Mesendoderm (in vitro differentiated cells): Measurements from ENCODE around the gene ATP8A2.

Experiments
- DNase-seq: peaks from one replicate; pipeline ENCODE4 v3.0.0; 2013
- H2AK5ac ChIP-seq: 2 replicates; pipeline ENCODE4 v1.6.1; 2013; ENCODE audit warnings: low read length, inconsistent platforms
- H2BK120ac ChIP-seq: 2 replicates; pipeline ENCODE4 v1.6.1; 2013; ENCODE audit warnings: low read depth, mild to moderate bottlenecking, low read length, moderate library complexity, mixed read lengths
- H2BK15ac ChIP-seq: replicated peaks from 2 replicates; pipeline ENCODE4 v1.6.1; 2013; ENCODE audit warnings: low read depth, mild to moderate bottlenecking, moderate library complexity
- H2BK5ac ChIP-seq: 2 replicates; pipeline ENCODE4 v1.6.1; 2013; ENCODE audit warnings: low read length, inconsistent platforms
- H3K18ac ChIP-seq: 2 replicates; pipeline ENCODE4 v1.6.1; 2013; ENCODE audit warnings: mild to moderate bottlenecking, low read length, mixed read lengths
- H3K23ac ChIP-seq: one replicate; pipeline ENCODE4 v1.6.1; 2013; ENCODE audit warnings: low read length
- H3K27ac ChIP-seq: 2 replicates; pipeline ENCODE4 v1.5.1; 2013; ENCODE audit warnings: low read depth, mild to moderate bottlenecking, inconsistent platforms, low read length, moderate library complexity
- H3K27me3 ChIP-seq: 2 replicates; pipeline ENCODE4 v1.6.1; 2013; ENCODE audit warnings: low read length, control low read depth, mild to moderate bottlenecking, inconsistent platforms; ENCODE audit not compliant: insufficient read depth, poor library complexity
- H3K36me3 ChIP-seq: 2 replicates; pipeline ENCODE4 v1.6.1; 2013; ENCODE audit warnings: low read length, inconsistent platforms; ENCODE audit not compliant: control insufficient read depth, insufficient read depth
- H3K4ac ChIP-seq: one replicate; pipeline ENCODE4 v1.6.1; 2013; ENCODE audit warnings: low read depth, mild to moderate bottlenecking, low read length, moderate library complexity
- H3K4me1 ChIP-seq: 2 replicates; pipeline ENCODE4 v1.6.1; 2013; ENCODE audit warnings: low read depth, low read length, inconsistent platforms; ENCODE audit not compliant: control insufficient read depth
- H3K4me2 ChIP-seq: 2 replicates; pipeline ENCODE4 v1.6.1; 2013; ENCODE audit warnings: low read length
- H3K4me3 ChIP-seq: 2 replicates; pipeline ENCODE4 v1.5.1; 2013; ENCODE audit warnings: mild to moderate bottlenecking, low read length
- H3K56ac ChIP-seq: one replicate; pipeline ENCODE4 v1.6.1; 2013; ENCODE audit warnings: low read length
- H3K79me1 ChIP-seq: 2 replicates; pipeline ENCODE4 v1.6.1; 2013; ENCODE audit warnings: low read length, inconsistent platforms
- H3K79me2 ChIP-seq: 2 replicates; pipeline ENCODE4 v1.6.1; 2013; ENCODE audit warnings: mild to moderate bottlenecking, low read length; ENCODE audit not compliant: control insufficient read depth, insufficient read depth
- H3K9ac ChIP-seq: 2 replicates; pipeline ENCODE4 v1.6.1; 2013; ENCODE audit warnings: low read length, inconsistent platforms
- H4K5ac ChIP-seq: one replicate; pipeline ENCODE4 v1.6.1; 2013; ENCODE audit warnings: low read length
- H4K8ac ChIP-seq: one replicate; pipeline ENCODE4 v1.6.1; 2013; ENCODE audit warnings: low read depth, mild to moderate bottlenecking, control low read depth, low read length, moderate library complexity
- WGBS: extraction: QIAGEN DNeasy Blood & Tissue Kit; methylation state at CpG from one replicate; pipeline ENCODE4 v1.1.7; 2013; ENCODE audit warnings: low lambda C conversion rate, missing lambda C conversion rate; ENCODE audit not compliant: insufficient coverage; ENCODE audit errors: extremely low coverage; 5-methylcytosine and 5-hydroxymethylcytosine counted together

ATP8A2 gene

DNA sequence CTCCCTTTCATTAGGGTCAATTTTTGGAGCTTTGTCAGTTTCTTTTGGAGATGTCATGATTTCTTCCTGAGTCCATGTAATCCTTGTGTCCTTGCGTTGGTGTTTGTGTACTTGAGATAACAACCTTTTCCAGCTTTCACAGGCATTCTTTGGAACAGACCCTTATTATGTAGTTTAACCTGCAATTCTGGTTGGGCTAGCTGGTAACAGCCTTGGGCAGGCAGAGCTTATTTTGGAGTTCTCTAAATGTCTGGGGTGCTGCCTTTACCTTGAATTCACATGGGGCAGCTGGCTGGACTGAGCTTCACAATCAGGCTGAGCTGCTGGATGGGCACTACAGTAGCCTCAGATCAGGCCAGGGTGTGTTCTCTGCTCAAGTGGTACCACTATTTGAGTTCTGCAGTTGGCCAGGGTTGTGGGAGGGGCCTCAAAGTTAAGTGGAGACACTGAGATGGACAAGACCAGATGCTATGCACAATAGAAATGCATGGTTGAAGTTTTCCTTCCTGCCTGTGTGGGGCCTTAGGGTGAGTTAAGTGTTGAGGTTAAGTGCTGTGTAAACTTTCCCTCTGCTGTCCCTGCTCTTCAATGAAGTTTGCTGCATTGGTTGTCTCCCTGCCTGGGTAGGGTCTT is 277.3 kb downstream of the ATP8A2 start:
- H3K9ac ChIP-seq: no peak overlapping the region
- H4K8ac ChIP-seq: no peak overlapping the region
- H3K36me3 ChIP-seq: no peaks in the 10 kb centered on the region
- no peak overlapping the region for H2BK120ac ChIP-seq
- no peak for DNase-seq
- H2BK5ac ChIP-seq: no peak overlapping the region
- no peaks in the 10 kb centered on the region for H3K27me3 ChIP-seq
- no peak overlapping the region for H3K27ac ChIP-seq
- no peak overlapping the region for H3K23ac ChIP-seq
- peaks cover 3% of the 10 kb centered on the region for H3K4me1 ChIP-seq
- H3K4ac ChIP-seq: no peak overlapping the region
- no peaks in the 10 kb centered on the region for H3K79me2 ChIP-seq
- H4K5ac ChIP-seq: no peak overlapping the region
- no peaks in the 10 kb centered on the region for H3K79me1 ChIP-seq
- WGBS: no CpG with 5 or more reads among the region's 1 CpG
- H3K56ac ChIP-seq: no peak overlapping the region
- H2AK5ac ChIP-seq: no peak overlapping the region
- H3K4me3 ChIP-seq: no peak overlapping the region
- H3K4me2 ChIP-seq: no peak overlapping the region
- H3K18ac ChIP-seq: no peak overlapping the region
- no peak overlapping the region for H2BK15ac ChIP-seq

DNA sequence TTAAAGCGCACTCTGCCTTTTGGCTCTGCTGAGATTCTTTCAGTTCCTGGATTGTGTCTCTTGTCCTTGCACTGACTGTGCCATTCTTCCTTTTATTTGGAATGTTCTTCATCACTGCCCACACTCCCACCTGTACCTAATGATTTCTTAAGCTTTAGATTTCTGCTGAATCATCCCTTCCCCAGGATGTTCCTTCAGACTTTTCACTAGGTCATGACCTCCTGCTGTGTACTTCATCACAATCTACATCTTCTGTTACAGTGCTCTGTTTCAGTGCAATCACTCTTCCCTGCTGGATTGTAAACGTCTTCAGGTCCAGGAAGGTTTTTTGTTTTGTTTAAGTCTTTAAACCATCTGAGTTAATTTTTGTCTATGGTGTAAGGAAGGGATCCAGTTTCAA is 281.0 kb downstream of the ATP8A2 start:
- Histone ChIP-seq H4K5ac (no peak overlapping the region), H3K23ac (no peak overlapping the region), H4K8ac (no peak overlapping the region), H3K4ac (no peak overlapping the region), H2BK5ac (no peak overlapping the region), H3K79me2 (no peaks in the 10 kb centered on the region), H2AK5ac (no peak overlapping the region), H3K36me3 (no peaks in the 10 kb centered on the region), H3K18ac (no peak overlapping the region), H3K4me1 (peaks cover 3% of the 10 kb centered on the region), H3K79me1 (no peaks in the 10 kb centered on the region), H2BK15ac (no peak overlapping the region), H3K4me3 (no peak overlapping the region), H3K56ac (peak overlapping the region; percentile 15), H3K4me2 (no peak overlapping the region), H3K27ac (no peak overlapping the region), H3K27me3 (no peaks in the 10 kb centered on the region), H2BK120ac (peak overlapping the region; percentile 73), H3K9ac (no peak overlapping the region)
- peak; percentile 86 for DNase-seq
- no CpG with 5 or more reads among the region's 2 CpGs for WGBS

DNA sequence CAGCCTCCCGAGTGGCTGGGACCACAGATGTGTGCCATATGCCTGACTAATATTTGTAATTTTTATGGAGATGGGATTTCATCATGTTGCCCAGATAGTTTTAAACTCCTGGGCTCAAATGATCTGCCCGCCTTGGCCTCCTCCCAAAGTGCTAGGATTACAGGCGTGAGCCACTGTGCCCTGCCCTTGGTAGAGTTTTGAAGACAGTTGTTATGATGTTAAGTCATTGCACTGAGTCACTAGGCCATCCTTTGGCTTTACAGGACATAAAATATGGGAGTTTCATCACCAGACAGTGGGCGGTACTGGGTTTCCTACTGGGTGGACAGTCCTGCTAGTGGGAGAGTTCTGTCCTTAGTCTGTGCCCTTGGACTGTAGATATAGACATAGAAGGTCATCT is 282.5 kb downstream of the ATP8A2 start:
- Histone ChIP-seq H3K56ac (no peak overlapping the region), H2BK5ac (no peak overlapping the region), H3K4ac (no peak overlapping the region), H2AK5ac (no peak overlapping the region), H4K8ac (no peak overlapping the region), H3K4me3 (no peak overlapping the region), H3K18ac (no peak overlapping the region), H2BK15ac (no peak overlapping the region), H3K79me1 (no peaks in the 10 kb centered on the region), H3K23ac (no peak overlapping the region), H4K5ac (no peak overlapping the region), H2BK120ac (no peak overlapping the region), H3K4me2 (no peak overlapping the region), H3K4me1 (peaks cover 3% of the 10 kb centered on the region), H3K27ac (no peak overlapping the region), H3K27me3 (no peaks in the 10 kb centered on the region), H3K36me3 (no peaks in the 10 kb centered on the region), H3K9ac (no peak overlapping the region), H3K79me2 (no peaks in the 10 kb centered on the region)
- WGBS: no CpG with 5 or more reads among the region's 4 CpGs
- DNase-seq: no peak

DNA sequence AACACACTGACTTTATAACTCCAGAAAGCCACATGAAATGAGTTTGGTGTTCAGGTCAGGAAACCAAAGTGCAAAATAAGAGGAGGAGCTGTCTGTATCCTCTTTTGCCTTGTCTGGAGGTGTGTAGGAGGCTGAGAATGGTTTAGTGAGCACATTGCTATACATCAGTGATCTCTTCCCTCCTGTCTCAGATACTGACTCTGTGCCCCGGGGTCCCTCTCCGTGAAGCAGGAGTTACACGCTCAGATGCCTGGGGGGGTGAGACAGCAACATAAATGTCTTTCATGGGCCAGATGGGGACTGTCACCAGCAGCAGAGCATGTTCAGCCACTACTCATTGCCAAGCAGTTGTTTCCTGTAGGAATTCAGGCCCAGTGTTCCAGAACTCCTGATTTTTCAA is 285.4 kb downstream of the ATP8A2 start:
- DNase-seq: no peak
- Histone ChIP-seq H3K4ac (no peak overlapping the region), H3K27me3 (no peaks in the 10 kb centered on the region), H4K5ac (no peak overlapping the region), H2BK15ac (no peak overlapping the region), H2BK5ac (no peak overlapping the region), H3K56ac (no peak overlapping the region), H3K4me1 (peaks cover 3% of the 10 kb centered on the region), H3K27ac (no peak overlapping the region), H3K23ac (no peak overlapping the region), H4K8ac (no peak overlapping the region), H3K79me1 (no peaks in the 10 kb centered on the region), H2AK5ac (no peak overlapping the region), H3K4me2 (no peak overlapping the region), H3K36me3 (no peaks in the 10 kb centered on the region), H2BK120ac (no peak overlapping the region), H3K9ac (no peak overlapping the region), H3K18ac (no peak overlapping the region), H3K4me3 (no peak overlapping the region), H3K79me2 (no peaks in the 10 kb centered on the region)
- no CpG with 5 or more reads among the region's 3 CpGs for WGBS

DNA sequence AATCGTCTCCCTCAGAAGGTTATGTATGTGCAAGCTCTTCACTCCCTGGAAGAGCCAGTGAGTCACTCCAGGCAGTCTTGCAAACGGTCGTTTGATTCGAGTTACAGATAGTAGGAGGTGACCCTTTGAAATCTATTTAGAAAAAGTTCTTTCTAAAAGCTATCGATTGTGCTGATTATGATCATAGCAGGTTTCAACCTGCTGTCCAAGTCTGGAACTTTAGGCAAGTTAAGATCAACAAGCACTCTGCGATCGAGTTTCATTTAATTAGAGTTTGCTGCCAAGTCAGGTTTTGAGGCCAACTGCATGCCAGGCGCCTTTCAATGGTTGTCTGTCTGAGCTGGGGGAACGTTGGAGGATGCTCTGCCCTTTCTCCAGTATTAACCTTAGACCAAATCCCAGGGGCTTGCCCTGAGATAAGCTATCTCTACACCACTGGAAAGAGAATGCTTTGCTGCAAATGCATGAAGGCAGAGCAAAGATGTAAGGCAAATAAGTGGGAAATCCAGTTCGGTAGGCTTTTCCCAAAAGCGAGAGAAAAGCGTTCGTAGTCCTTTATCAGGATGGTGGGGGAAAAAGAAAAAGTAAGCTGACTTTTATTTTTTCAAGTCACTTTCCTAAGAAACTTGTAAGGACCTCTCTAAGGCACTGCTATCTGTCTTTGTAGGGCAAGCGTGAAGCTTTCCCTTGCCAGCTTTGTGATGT is 287.5 kb downstream of the ATP8A2 start:
- Histone ChIP-seq H3K9ac (no peak overlapping the region), H3K56ac (no peak overlapping the region), H2AK5ac (no peak overlapping the region), H3K4ac (no peak overlapping the region), H3K27me3 (no peaks in the 10 kb centered on the region), H3K79me1 (no peaks in the 10 kb centered on the region), H3K79me2 (no peaks in the 10 kb centered on the region), H3K23ac (no peak overlapping the region), H2BK15ac (no peak overlapping the region), H3K4me3 (no peak overlapping the region), H4K5ac (no peak overlapping the region), H4K8ac (no peak overlapping the region), H2BK5ac (no peak overlapping the region), H2BK120ac (no peak overlapping the region), H3K27ac (no peak overlapping the region), H3K36me3 (no peaks in the 10 kb centered on the region), H3K4me2 (no peak overlapping the region), H3K18ac (no peak overlapping the region), H3K4me1 (no peaks in the 10 kb centered on the region)
- no CpG with 5 or more reads among the region's 14 CpGs for WGBS
- DNase-seq: peak; percentile 33

DNA sequence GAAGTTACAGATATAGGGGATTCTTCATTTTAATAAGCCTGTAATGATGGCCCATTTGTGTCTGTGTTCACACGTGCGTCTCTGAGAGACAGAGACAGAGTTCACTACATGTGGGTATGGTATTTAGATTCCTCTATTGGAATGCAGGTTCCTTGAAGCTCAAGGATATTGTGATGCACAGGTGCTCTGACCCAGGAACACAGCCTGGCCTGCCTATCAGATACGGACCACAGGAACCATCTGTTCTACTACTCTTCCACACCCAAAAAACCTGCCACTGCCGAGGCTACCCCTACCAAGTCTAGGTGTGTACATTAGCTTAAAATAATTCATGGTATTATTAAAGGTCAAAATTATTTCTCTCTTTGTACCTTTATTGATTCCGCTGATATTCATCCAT is 289.2 kb downstream of the ATP8A2 start:
- Histone ChIP-seq H3K79me1 (no peaks in the 10 kb centered on the region), H4K8ac (no peak overlapping the region), H3K36me3 (no peaks in the 10 kb centered on the region), H4K5ac (no peak overlapping the region), H2AK5ac (no peak overlapping the region), H3K27ac (no peak overlapping the region), H3K4ac (no peak overlapping the region), H2BK15ac (no peak overlapping the region), H3K4me2 (no peak overlapping the region), H2BK5ac (no peak overlapping the region), H3K4me3 (no peak overlapping the region), H2BK120ac (no peak overlapping the region), H3K9ac (no peak overlapping the region), H3K79me2 (no peaks in the 10 kb centered on the region), H3K27me3 (no peaks in the 10 kb centered on the region), H3K4me1 (no peaks in the 10 kb centered on the region), H3K56ac (no peak overlapping the region), H3K18ac (no peak overlapping the region), H3K23ac (no peak overlapping the region)
- DNase-seq: no peak
- no CpG with 5 or more reads among the region's 5 CpGs for WGBS
